GM18507 (cell line): ENCODE results near the gene ARL8A.
"Not testable (repeated sequence)": the region's sequence is repeated elsewhere in the genome, so short reads cannot be mapped to it uniquely, and the experiment has no call there.

Experiments used
- DNase-seq: peaks from one replicate; pipeline ENCODE4 v3.0.0; 2011; ENCODE audit warnings: low read depth; ENCODE audit not compliant: insufficient read length; ENCODE audit errors: extremely low spot score
- FAIRE-seq: peaks from 2 replicates; lab custom pipeline; 2011; peaks lifted over from hg19 to GRCh38; lab: Jason Lieb, UNC

The ARL8A gene

GRCh38 chr1:202160377-202160940 is 15.9 kb upstream of the ARL8A start, which contains the start of gene PTPN7:
Gene PTPN7, minus strand, starts transcription at chr1:202160602. Its CDS starts 1,200 bp downstream, at chr1:202159402.
- DNase-seq: peak; percentile 72
- peak; percentile 69 for FAIRE-seq

GRCh38 chr1:202159534-202160371 is 15.2 kb upstream of the ARL8A start:
- DNase-seq (no peak), FAIRE-seq (peak; percentile 68)

DNA sequence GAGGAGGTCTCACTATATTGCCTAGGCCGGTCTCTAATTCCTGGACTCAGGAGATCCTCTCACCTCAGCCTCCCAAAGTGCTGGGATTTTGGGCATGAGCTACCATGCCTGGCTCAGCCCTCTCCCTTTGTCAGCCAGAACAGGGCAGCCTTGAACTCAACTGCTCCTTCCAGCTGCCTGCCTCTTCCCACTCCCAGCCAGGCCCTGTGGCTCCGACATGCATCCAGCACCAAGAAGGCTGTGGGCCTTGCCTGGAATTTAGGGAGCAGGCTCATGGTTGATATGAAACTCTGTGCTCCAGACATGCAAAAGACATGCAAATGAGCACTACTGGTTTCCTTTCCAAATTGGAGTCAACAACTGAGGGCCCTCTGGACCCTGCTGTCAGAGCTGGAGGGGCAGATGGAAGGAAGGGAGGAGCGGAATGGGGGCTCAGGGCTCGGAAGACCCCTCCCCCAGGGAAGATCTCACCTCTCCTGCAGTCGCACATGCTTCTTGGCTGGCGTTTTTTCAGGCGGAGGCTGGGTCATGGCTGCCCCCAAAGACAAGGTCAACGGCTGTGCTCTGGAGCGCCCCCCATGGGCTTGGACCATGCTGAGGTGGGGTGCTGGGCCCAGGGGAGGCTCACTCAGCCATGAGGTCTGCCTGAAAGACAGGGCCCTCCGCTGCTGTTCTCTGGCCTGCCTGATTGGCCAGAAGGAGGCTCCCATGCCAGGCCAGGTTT is 14.4 kb upstream of the ARL8A start:
- DNase-seq (no peak), FAIRE-seq (peak; percentile 46)

DNA sequence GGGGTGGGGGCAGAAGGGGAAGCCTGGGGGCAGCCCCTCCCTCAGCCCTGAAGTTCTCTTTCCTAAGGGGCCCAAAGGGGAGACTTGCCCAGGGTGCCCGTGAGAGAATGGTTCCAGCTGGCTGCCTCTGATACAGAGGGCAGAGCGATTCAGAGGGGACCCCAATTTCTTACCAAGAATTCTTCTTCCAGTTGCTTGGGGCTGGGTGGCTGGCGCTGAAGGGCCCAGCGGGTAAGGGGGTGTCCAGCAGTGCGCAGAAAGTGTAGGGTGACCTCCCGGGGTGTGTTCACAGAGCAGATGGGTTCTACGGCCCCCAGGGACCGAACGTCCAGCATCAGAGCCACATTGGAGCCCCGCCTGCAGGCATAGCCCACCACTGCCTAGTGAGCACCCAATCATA is 13.4 kb upstream of the ARL8A start:
- DNase-seq (no peak), FAIRE-seq (no peak)

DNA sequence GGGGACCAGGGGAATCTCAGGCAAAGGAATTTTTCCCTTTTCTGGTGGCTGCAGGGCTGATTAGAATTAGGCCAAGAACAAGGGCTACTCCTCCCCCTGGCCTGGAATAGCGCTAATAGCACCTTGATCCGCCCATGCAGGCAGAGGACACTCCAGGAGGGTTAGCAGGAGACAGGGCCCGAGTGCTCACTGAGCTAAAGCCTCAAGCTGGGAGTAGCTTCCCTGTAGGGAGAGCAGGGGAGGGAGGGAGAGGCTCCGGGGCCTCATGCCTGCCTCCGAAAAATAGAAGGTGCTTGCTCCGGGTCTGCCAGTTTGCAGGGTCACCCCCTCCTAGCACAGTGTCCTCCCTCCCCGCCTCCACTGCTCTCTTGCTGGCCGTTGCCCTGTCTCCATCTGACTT is 12.1 kb upstream of the ARL8A start:
- FAIRE-seq (no peak), DNase-seq (no peak)

- DNase-seq (no peak), FAIRE-seq (no peak)
These were observed 11.0 kb upstream of the ARL8A start for GRCh38 chr1:202155478-202156021.

- FAIRE-seq: no peak
- DNase-seq: no peak
These were observed 10.4 kb upstream of the ARL8A start for GRCh38 chr1:202154766-202155477.

DNA sequence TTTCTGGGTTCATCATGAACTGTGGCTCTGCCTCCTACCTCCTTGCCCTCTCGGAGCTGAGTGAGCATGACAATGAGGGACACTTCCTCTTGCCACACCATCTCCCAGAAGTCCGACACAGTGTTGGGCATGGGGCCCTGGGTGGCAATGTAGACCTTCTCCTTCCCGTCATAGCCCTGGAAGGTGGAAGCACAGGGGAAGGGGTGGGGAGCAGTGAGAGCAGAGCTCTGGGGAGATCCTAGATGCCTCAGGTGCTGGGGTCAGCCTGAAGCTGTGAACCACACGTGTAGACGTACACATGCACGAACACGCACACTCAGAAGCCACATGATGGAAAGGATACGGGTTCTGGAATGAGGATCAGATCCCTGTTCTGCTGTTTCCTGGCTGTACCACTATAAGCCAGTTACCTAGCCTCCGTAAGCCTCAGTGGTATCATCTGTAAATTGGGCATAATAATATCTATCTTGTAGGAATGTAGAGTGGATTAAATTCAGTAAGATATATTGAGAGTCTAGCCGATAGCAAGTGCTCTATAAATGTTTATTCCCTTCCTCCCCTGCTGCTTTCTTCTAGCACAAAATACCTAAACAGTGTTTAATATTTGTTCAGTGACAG is 9.7 kb upstream of the ARL8A start:
- FAIRE-seq (no peak), DNase-seq (no peak)

GRCh38 chr1:202153284-202153683 is 8.7 kb upstream of the ARL8A start:
- no peak for DNase-seq
- FAIRE-seq: no peak

- DNase-seq: no peak
- FAIRE-seq: no peak
These were observed 7.9 kb upstream of the ARL8A start for GRCh38 chr1:202152399-202152798.

- DNase-seq (no peak), FAIRE-seq (no peak)
These were observed 6.5 kb upstream of the ARL8A start for GRCh38 chr1:202151045-202151444.

DNA sequence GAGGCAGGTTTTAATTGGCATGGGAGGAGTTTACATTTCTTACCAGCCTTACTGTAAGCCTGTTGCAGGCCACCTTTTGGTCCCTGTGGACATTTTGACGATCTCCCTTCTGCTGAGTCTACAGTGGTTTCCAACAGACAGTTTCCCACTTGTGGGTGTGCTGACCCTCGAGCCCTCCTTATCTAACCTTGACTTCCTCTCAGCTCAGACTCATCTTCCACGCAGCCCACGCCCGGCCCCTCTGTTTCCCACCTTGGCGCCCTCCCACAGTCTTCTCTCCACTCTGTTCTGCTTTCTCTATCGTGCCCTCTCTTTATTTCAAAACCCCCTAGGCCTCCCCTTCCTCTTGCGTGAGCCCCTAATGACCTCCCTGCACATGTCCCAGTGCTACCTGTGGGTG is 6.1 kb upstream of the ARL8A start:
- FAIRE-seq: no peak

DNA sequence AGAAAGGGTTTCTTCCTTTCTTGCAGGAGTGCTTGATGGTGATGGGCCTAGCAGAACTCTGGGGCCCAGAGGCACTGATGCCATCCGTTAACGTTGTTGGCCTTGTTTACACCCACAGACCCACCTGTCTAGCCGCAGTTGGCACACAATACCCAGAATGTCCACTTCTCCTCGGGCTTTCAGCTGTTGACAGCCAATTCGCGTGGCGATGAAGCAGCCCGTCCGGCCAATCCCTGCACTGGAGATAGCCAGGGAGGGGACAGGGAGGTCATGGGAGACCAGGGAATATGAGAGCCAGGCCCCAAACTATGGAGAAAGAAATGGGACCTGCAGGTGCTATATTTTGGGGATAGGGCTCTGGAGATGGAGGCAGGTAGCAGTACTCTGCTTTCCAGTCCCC is 5.7 kb upstream of the ARL8A start:
- no peak for DNase-seq
- FAIRE-seq: no peak

More for the DNA sequence above, 6.1 kb upstream of the ARL8A start:
- DNase-seq: no peak

- FAIRE-seq (no peak), DNase-seq (no peak)
These were observed 5.0 kb upstream of the ARL8A start for GRCh38 chr1:202149566-202149965.

DNA sequence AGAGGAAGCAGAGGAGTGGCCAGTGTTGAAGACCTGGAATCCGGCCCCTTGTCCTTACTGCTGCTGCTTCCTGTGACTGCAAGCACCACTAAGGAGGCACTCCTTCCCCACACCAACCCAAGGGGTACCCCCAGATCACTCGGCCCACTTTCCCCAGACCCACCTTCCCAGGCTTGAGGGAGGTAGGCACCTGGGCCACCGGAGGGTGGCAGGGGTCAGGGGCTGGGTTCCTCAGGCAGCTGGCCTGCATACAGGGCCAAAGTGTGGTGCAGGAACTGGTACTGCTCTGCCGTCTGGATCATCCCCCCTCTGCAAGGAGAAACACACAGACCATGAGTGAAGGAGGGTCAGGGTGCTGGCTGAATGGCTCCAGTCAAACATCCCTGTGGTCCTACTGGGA is 3.9 kb upstream of the ARL8A start:
- FAIRE-seq (no peak), DNase-seq (no peak)

DNA sequence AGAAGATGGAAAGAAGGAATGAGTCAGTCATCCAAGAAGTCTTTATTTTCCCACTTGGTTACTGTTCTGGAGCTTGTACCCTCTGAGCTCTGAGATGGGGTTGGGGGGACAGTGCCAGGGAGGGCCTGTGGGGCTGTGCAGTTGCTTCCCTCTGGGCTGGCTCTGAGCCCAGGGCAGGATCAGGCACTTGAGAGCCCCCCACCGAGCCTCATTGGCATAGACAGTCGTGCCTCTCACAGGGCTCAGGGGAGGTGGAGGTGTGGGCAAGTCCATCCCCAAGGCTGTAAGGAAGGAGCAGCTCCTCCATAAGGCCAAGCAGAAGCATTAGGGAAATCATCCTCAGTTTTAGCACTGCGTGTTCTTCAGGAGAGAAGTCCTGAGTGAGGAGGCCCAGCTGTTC is 2.5 kb upstream of the ARL8A start:
- DNase-seq: no peak
- FAIRE-seq: no peak

DNA sequence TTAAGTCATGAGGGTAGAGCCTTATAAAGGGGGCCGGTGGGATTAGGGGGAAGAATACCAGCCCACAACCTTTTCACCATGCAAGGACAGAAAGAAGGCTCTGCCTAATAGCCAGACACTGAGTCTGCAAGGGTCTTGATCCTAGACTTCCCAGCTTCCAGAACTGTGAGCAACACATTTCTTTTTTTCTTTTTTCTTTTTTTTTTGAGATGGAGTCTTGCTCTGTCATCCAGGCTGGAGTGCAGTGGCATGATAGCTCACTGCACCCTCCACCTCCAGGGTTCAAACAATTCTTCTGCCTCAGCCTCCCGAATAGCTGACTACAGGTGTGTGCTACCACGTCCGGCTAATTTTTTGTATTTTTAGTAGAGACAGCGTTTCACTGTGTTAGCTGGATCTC is 1.7 kb upstream of the ARL8A start:
- FAIRE-seq: no peak
- DNase-seq: no peak

GRCh38 chr1:202145744-202146140 is 1.2 kb upstream of the ARL8A start:
- not testable (repeated sequence) for DNase-seq, FAIRE-seq

DNA sequence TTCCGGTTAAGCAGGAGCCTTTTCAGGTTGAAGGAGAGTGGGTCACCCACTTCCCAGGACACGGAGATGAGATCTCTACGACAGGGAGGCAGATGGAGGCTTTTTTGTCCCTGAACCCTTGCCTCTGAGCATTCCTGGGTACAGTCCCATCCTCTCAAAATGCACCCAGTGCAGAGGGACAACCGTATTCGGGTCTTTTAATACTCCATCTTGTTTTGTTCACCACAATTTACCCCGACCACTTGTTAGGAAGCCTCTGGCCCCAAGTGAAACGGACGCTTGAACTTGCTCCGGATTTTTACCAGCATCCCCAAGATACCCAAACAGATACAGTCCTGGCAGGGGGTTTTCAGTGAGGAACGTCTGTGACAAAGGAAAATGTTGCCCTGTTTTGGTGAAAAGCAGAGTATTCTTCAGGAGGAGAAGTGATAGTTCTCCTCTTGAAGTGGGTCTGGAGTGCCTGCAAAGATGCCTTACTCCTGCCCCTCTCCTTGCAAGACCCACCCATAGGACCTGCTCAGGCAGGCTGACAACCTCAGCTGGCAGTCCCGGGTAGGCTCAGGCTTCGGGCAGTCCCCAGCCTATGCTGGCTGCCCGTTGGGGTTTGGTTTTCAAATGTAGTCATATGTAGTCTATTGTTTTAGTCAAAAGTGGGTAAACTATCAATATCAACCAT is 669 bp upstream of the ARL8A start:
- no peak for FAIRE-seq
- DNase-seq: no peak
